Epithelial cell of proximal tubule (primary cell): ENCODE data around the gene ZNF511. TPM values are rescaled to one million over a fixed set of nuclear protein-coding genes. Genes with fewer than 3 reads are reported as not detected.
"Not testable (repeated sequence)": the region's sequence is repeated elsewhere in the genome, so short reads cannot be mapped to it uniquely, and the experiment has no call there.

ENCODE experiments used
- DNase-seq: peaks from one replicate; pipeline ENCODE4 v3.0.0-alpha.2; 2011; ENCODE audit warnings: low read depth
- H3K4me3 ChIP-seq: 2 replicates; pipeline ENCODE4 v1.5.1; 2011; ENCODE audit warnings: low read depth, mild to moderate bottlenecking, low read length
- total RNA-seq: library from RNA; depleted of rRNA; stranded (reverse); fragments of >200 nt; gene quantifications from 2 replicates; pipeline ENCODE4 v1.2.3, GENCODE V29; 2015
- TF ChIP-seq, protein P1 (sequence below): conservative IDR thresholded peaks from 2 replicates; pipeline ENCODE4 v1.5.1; 2012; ENCODE audit warnings: low read depth, mild to moderate bottlenecking, low read length

The ZNF511 gene
- total RNA-seq, 1 donor from 2014 or later = 28.8 TPM

DNA sequence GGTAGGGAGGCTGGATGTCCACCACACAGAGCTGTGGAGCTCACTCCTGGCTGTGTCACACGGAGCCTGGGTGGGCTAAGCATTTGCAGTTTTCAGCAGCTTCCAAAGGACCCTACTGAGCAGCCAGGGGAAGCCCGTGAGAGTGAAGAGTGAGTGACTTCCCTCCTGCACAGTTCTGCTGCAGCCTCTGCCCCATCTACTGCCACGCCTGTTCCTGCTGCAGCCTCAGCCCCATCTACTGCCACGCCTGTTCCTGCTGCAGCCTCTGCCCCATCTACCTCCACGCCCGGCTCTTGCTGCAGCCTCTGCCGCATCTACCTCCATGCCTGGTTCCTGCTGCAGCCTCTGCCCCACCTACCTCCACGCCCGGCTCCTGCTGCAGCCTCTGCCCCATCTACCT lies 44.3 kb upstream of the ZNF511 start:
- TF ChIP-seq, protein P1, sequence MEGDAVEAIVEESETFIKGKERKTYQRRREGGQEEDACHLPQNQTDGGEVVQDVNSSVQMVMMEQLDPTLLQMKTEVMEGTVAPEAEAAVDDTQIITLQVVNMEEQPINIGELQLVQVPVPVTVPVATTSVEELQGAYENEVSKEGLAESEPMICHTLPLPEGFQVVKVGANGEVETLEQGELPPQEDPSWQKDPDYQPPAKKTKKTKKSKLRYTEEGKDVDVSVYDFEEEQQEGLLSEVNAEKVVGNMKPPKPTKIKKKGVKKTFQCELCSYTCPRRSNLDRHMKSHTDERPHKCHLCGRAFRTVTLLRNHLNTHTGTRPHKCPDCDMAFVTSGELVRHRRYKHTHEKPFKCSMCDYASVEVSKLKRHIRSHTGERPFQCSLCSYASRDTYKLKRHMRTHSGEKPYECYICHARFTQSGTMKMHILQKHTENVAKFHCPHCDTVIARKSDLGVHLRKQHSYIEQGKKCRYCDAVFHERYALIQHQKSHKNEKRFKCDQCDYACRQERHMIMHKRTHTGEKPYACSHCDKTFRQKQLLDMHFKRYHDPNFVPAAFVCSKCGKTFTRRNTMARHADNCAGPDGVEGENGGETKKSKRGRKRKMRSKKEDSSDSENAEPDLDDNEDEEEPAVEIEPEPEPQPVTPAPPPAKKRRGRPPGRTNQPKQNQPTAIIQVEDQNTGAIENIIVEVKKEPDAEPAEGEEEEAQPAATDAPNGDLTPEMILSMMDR = no peak
- DNase-seq = no peak
- no peak overlapping the region for H3K4me3 ChIP-seq

DNA sequence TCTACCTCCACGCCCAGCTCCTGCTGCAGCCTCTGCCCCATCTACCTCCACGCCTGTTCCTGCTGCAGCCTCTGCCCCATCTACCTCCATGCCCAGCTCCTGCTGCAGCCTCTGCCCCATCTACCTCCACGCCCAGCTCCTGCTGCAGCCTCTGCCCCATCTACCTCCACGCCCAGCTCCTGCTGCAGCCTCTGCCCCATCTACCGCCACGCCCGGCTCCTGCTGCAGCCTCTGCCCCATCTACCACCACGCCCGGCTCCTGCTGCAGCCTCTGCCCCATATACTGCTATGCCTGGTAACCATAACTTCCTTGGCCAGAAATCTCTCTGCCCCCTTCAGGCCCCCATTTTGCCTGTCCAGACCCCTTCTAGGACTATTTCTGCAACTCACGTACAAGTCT lies 43.7 kb upstream of the ZNF511 start:
- not testable (repeated sequence) for DNase-seq, H3K4me3 ChIP-seq

DNA sequence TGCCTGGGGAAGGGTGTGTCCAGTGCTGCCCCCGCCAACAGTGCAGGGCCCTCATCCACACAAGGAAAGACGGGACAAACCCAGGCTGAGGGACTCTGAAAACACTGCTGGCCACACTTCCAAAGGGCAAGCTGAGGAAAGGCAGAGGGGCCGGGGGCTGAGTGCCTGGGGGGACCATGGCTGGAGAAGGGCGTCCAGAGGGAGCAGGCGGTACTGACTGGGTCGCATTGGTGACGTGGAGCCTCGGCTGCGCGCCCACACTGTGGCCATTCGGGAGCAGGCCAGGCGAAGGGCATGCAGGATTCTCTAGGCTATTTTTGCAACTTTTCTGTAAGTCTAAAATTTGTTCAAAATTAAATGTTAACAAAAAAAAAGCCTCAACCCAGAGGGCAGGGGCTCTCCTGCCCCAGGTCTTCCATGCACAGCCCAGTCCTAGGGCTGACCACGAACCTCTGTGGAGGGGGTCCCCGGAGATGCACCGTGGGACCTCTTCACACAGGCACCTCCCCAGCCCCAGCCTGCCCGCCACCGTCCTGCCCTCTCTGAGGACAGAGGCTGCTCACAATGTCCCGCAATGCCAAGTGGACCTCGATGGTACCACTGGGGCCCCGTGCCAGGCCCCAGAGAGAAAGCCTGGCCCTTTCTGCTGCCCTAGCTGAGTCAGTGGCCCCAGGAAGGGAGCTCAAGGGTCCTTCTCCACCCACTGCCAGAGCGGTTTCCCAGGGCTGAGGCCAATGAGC lies 42.5 kb upstream of the ZNF511 start:
- H3K4me3 ChIP-seq = no peak overlapping the region
- DNase-seq = no peak
- TF ChIP-seq, protein P1 = no peak

DNA sequence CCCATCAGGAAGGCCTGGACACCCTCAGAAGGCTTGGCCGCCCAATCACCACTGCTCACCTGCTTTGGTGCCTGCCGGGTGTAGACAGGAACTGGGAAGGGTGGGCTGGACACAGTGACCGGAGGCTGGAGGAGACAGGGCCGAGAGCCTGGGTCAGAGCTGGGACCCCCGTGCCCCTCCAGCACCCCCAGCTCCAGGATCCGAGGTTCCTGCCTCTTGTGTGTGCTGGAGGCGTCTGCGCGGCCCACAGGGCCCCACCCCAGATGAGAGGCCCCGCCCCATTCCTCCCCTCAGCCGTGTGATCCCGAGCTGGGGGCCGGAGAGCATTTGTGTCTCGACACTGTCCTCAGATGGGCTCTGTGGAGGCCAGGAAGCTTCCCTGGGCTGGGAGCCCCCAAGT lies 41.4 kb upstream of the ZNF511 start:
- H3K4me3 ChIP-seq = no peak overlapping the region
- DNase-seq = no peak
- TF ChIP-seq, protein P1 = no peak

DNA sequence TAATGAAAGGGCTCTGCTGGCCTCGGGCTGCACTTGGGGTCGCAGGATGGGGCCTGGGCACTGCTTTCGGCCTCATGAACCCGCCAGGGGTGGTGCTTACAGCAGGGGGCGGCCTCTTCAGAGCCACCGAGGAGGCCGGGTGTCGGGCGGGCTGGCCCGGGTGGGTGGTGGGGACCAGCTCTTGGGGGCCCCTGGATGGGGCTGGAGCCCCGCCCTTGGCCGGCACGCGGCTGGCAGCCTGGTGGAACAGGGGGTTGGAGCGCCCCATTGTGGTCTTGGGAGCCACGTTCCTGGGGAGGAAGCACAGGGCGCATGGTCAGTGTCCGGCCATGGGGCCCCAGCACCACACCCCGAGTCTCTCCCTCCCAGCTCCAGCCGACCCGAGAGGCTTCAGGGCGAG lies 40.9 kb upstream of the ZNF511 start:
- DNase-seq = no peak
- H3K4me3 ChIP-seq = no peak overlapping the region
- TF ChIP-seq, protein P1 = no peak

DNA sequence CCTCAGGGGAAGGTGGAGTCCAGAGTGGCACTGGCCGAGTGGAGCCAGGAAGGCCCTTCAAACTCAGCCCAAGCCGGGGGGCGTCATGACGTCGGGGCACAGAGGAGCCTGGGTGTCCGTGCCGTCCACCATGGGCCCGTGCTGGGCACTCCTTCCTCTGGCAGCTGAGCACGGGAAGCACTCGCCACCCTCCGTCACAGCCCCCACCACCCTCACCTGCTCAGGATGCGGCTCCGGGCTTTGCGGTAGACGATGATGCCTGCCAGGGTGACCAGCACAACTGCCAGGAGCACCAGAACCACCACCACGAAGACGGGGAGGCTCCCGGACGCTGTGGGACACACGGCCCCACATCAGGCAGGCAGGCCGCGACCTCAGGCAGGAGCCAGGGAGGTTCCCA lies 40.2 kb upstream of the ZNF511 start:
- TF ChIP-seq, protein P1 = no peak
- DNase-seq = no peak
- H3K4me3 ChIP-seq = no peak overlapping the region

DNA sequence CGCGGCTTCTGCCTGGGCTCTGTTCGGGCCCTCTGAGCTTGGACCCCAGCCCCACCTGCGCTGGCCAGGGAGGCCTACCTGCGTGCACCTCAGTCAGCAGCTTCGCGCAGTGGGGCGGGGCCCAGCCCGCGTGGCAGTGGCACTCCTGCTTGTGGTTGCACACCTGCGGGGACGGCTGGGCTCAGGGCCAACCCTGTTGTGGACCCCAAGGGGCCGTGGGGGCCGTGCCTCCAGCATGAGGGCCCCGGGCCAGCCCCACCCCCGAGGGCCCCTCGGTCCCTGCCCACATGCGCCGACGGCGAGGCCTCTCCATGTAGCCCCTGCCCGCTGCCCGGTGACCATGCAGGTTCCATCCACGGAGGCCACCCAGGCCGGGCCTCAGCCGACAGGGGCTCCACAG lies 39.3 kb upstream of the ZNF511 start:
- no peak overlapping the region for H3K4me3 ChIP-seq
- DNase-seq = no peak
- TF ChIP-seq, protein P1 = no peak

DNA sequence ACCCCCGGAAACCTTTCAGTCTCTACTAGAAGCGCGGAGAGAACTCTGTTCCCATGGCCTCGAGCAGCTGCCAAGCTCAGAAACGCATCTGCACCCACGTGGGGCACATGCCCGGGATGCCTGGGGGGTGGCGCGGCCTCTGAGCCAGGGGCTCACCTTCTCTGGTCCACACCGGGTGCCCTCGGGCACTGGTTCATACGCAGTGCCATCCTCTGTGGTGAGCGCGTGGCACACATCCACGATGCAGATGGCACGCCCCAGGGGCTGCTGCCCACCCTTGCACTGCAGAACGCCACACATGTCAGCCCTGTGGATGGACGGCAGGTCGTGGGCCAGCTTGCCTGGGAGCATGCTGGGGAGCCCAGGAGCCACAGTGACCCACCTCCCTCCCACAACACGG lies 38.5 kb upstream of the ZNF511 start:
- no peak overlapping the region for H3K4me3 ChIP-seq
- no peak for DNase-seq
- TF ChIP-seq, protein P1 = no peak
